Measurements from ENCODE around the gene SPEF1. TPM values are rescaled to one million over a fixed set of nuclear protein-coding genes. Genes with fewer than 3 reads are reported as not detected.
A peak's percentile ranks its signal among the peaks of the same experiment; 100 is the strongest.

The SPEF1 gene
- total and polyA plus RNA-seq, 2 of the 13 experiments (the other 11 are each of a cell fraction or from before 2014, with no cell fraction given) = 0.11 to 0.27 TPM

- WGBS (ENCODE audit: low lambda C conversion rate) = 98% methylated on average over 3 of the region's 3 CpGs
- no TSS peak for BruUV-seq (replicated peaks)
- DNase-seq (ENCODE audit: low spot score) (no peak), ATAC-seq (no peak), FAIRE-seq (no peak)
- H2AFZ ChIP-seq (ENCODE audit: low read length) = no peak overlapping the region
- no peaks in the 10 kb centered on the region; a peak in 1 of 5 replicates for H3K27me3 ChIP-seq (ENCODE audit: control insufficient read depth in 1 of 2, insufficient read depth in 2 of 2, low read length in 2 of 2)
- intact Hi-C loops (cut with micrococcal nuclease; ENCODE audit: unreplicated experiment) = loop anchor here (1.0 kb wide), 2 partner anchors 12 to 21 kb away; partner anchors contain the start of gene AP5S1
- H3K4me3 ChIP-seq (replicated peaks in 1 of 3; ENCODE audit: insufficient read depth in 1 of 3, low read depth in 2 of 3, low read length in 3 of 3) = no peak overlapping the region
- no peaks in the 10 kb centered on the region for H3K9me3 ChIP-seq (ENCODE audit: low read length)
- H3K4me2 ChIP-seq (ENCODE audit: low read depth, low read length) = peak overlapping the region; percentile 29
- TF ChIP-seq KLF13 (CRISPR knock-in tag; IDR thresholded peaks at IDR 0.05) (0 out of 2 replicates have a peak, but pooled peaks have one; percentile 66), HMGA1 (CRISPR knock-in tag; conservative IDR thresholded peaks at IDR 0.05) (no peak), THAP7 (CRISPR knock-in tag; IDR thresholded peaks at IDR 0.05) (0 out of 2 replicates have a peak, but pooled peaks have one; percentile 26), ZFX (CRISPR knock-in tag; IDR thresholded peaks at IDR 0.05; ENCODE audit: low read depth) (peak; percentile 28; the same call in 1 of the 2 replicates), ZHX2 (IDR thresholded peaks at IDR 0.05; ENCODE audit: low read depth) (no peak), ZHX2 (CRISPR knock-in tag; IDR thresholded peaks at IDR 0.05; ENCODE audit: borderline replicate concordance) (no peak), PHF8 (CRISPR knock-in tag; IDR thresholded peaks at IDR 0.05) (0 out of 2 replicates have a peak, but pooled peaks have one; percentile 23), ARNT2 (CRISPR knock-in tag; IDR thresholded peaks at IDR 0.05; ENCODE audit: low read depth) (no peak), ZBTB7B (CRISPR knock-in tag; IDR thresholded peaks at IDR 0.05) (no peak), ZNF768 (CRISPR knock-in tag; IDR thresholded peaks at IDR 0.05) (no peak)
- peaks cover 20% of the 10 kb centered on the region for H3K79me2 ChIP-seq (ENCODE audit: insufficient read depth, low read length)
- H4K20me1 ChIP-seq (ENCODE audit: insufficient read depth, low read length) = no peaks in the 10 kb centered on the region
- H3K27ac ChIP-seq (ENCODE audit: extremely low read length, insufficient read depth, low read length) = peak overlapping the region; percentile 66
- ChIA-PET CTCF (ENCODE audit: low intra/inter-chr PET ratio, low total read pairs) (no interaction called here), POLR2A (interaction anchor here (0.9 to 2.4 kb wide), 2 partner anchors 20 to 22 kb away, joined by 3 to 12 read pairs; partner anchors contain the start of gene AP5S1)
- peaks cover 44% of the 10 kb centered on the region for H3K4me1 ChIP-seq (ENCODE audit: insufficient read depth, low read length)
- in situ Hi-C loops (cut with HindIII; ENCODE audit: extremely low pct_ligation_motif_present, low pct_unique_long_range_greater_than_20kb) = no loop called here
- H3K9ac ChIP-seq (ENCODE audit: insufficient read depth, low read depth, low read length) = peak overlapping the region; percentile 77; the same call in 1 of the 2 replicates
- H3K36me3 ChIP-seq (replicated peaks in 1 of 2; ENCODE audit: control insufficient read depth in 1 of 2, insufficient read depth in 2 of 2, low read length in 2 of 2) = peaks cover 24 to 43% of the 10 kb centered on the region in 2 experiments
Observed at GRCh38 chr20:3798908-3799248, 17.6 kb upstream of the SPEF1 start.
